HEK293 (cell line): Measurements from ENCODE around the gene KIT.
A peak's percentile ranks its signal among the peaks of the same experiment; 100 is the strongest.

Experiments used
- ELK4 ChIP-seq: IDR thresholded peaks from 2 replicates; pipeline ENCODE4 v1.6.1; 2011; ENCODE audit warnings: mild to moderate bottlenecking, low read depth, low read length, borderline replicate concordance
- HOXC10 ChIP-seq: sonication (generic); formaldehyde crosslinking; IDR thresholded peaks from 2 replicates; pipeline ENCODE4 v1.8.1; 2023; ENCODE audit warnings: mild to moderate bottlenecking, missing genetic modification reagents
- KLF8 ChIP-seq: fragments of 450-650 bp; formaldehyde crosslinking; IDR thresholded peaks from 2 replicates; pipeline ENCODE4 v1.5.1; 2016; ENCODE audit warnings: missing biosample characterization, missing genetic modification characterization
- MEIS1 ChIP-seq: sonication (generic); formaldehyde crosslinking; IDR thresholded peaks from 2 replicates; pipeline ENCODE4 v1.8.1; 2022; ENCODE audit warnings: missing genetic modification reagents, mild to moderate bottlenecking, borderline replicate concordance
- PRDM1 ChIP-seq: fragments of 450-650 bp; formaldehyde crosslinking; IDR thresholded peaks from 2 replicates; pipeline ENCODE4; 2016; ENCODE audit warnings: missing biosample characterization, missing genetic modification characterization
- SETDB1 ChIP-seq: IDR thresholded peaks from one replicate; pipeline ENCODE4 v1.6.1; 2017; ENCODE audit warnings: mild to moderate bottlenecking, low read length, moderate library complexity, mixed read lengths; ENCODE audit not compliant: insufficient read length
- SP2 ChIP-seq: fragments of 450-650 bp; formaldehyde crosslinking; IDR thresholded peaks from 2 replicates; pipeline ENCODE4 v1.5.1; 2016; ENCODE audit warnings: missing biosample characterization, missing genetic modification characterization
- YY2 ChIP-seq: fragments of 450-650 bp; formaldehyde crosslinking; IDR thresholded peaks from 2 replicates; pipeline ENCODE4 v1.5.1; 2016; ENCODE audit warnings: missing biosample characterization, missing genetic modification characterization
- ZBTB1 ChIP-seq: fragments of 450-650 bp; formaldehyde crosslinking; IDR thresholded peaks from 2 replicates; pipeline ENCODE4 v1.5.1; 2016; ENCODE audit warnings: missing biosample characterization, missing genetic modification characterization
- ZBTB11 ChIP-seq: fragments of 450-650 bp; formaldehyde crosslinking; conservative IDR thresholded peaks from 2 replicates; pipeline ENCODE4 v1.5.1; 2016; ENCODE audit warnings: low read depth, missing biosample characterization, missing genetic modification characterization
- ZBTB17 ChIP-seq: fragments of 450-650 bp; formaldehyde crosslinking; IDR thresholded peaks from 2 replicates; pipeline ENCODE4 v1.5.1; 2016; ENCODE audit warnings: missing biosample characterization, missing genetic modification characterization
- ZBTB48 ChIP-seq: fragments of 450-650 bp; formaldehyde crosslinking; IDR thresholded peaks from 2 replicates; pipeline ENCODE4 v1.5.1; 2016; ENCODE audit warnings: missing biosample characterization, missing genetic modification characterization
- ZEB2 ChIP-seq: fragments of 450-650 bp; formaldehyde crosslinking; IDR thresholded peaks from 2 replicates; pipeline ENCODE4 v1.5.1; 2016; ENCODE audit warnings: missing biosample characterization, missing genetic modification characterization
- ZNF121 ChIP-seq: fragments of 450-650 bp; formaldehyde crosslinking; IDR thresholded peaks from 2 replicates; pipeline ENCODE4 v1.5.1; 2016; ENCODE audit warnings: missing biosample characterization, missing genetic modification characterization
- ZNF146 ChIP-seq: fragments of 450-650 bp; formaldehyde crosslinking; IDR thresholded peaks from 2 replicates; pipeline ENCODE4 v1.5.1; 2016; ENCODE audit warnings: missing biosample characterization, missing genetic modification characterization
- ZNF155 ChIP-seq: fragments of 450-650 bp; formaldehyde crosslinking; IDR thresholded peaks from 2 replicates; pipeline ENCODE4 v1.5.1; 2016; ENCODE audit warnings: missing biosample characterization, missing genetic modification characterization
- ZNF174 ChIP-seq: fragments of 450-650 bp; formaldehyde crosslinking; IDR thresholded peaks from 2 replicates; pipeline ENCODE4 v1.5.0; 2017; ENCODE audit warnings: missing biosample characterization, mild to moderate bottlenecking, missing genetic modification characterization
- ZNF2 ChIP-seq: fragments of 450-650 bp; formaldehyde crosslinking; IDR thresholded peaks from 2 replicates; pipeline ENCODE4 v1.5.1; 2016; ENCODE audit warnings: missing biosample characterization, missing genetic modification characterization
- ZNF223 ChIP-seq: fragments of 450-650 bp; formaldehyde crosslinking; IDR thresholded peaks from 2 replicates; pipeline ENCODE4 v1.5.1; 2016; ENCODE audit warnings: missing biosample characterization, missing genetic modification characterization
- ZNF248 ChIP-seq: fragments of 450-650 bp; formaldehyde crosslinking; IDR thresholded peaks from 2 replicates; pipeline ENCODE4 v1.5.1; 2017; ENCODE audit warnings: missing biosample characterization, missing genetic modification characterization
- ZNF266 ChIP-seq: fragments of 450-650 bp; formaldehyde crosslinking; IDR thresholded peaks from 2 replicates; pipeline ENCODE4 v1.5.1; 2016; ENCODE audit warnings: missing biosample characterization, missing genetic modification characterization, low read depth
- ZNF280C ChIP-seq: fragments of 450-650 bp; formaldehyde crosslinking; IDR thresholded peaks from 2 replicates; pipeline ENCODE4 v1.5.1; 2016; ENCODE audit warnings: missing biosample characterization, missing genetic modification characterization
- ZNF311 ChIP-seq: fragments of 450-650 bp; formaldehyde crosslinking; IDR thresholded peaks from 2 replicates; pipeline ENCODE4 v1.5.1; 2017; ENCODE audit warnings: missing biosample characterization, missing genetic modification characterization, borderline replicate concordance
- ZNF391 ChIP-seq: fragments of 450-650 bp; formaldehyde crosslinking; IDR thresholded peaks from 2 replicates; pipeline ENCODE4 v1.5.1; 2016; ENCODE audit warnings: low read depth, missing biosample characterization, missing genetic modification characterization, borderline replicate concordance
- ZNF48 ChIP-seq: fragments of 450-650 bp; formaldehyde crosslinking; IDR thresholded peaks from 2 replicates; pipeline ENCODE4 v1.5.1; 2016; ENCODE audit warnings: missing biosample characterization, missing genetic modification characterization
- ZNF488 ChIP-seq: fragments of 450-650 bp; formaldehyde crosslinking; IDR thresholded peaks from 2 replicates; pipeline ENCODE4 v1.5.1; 2016; ENCODE audit warnings: missing biosample characterization, missing genetic modification characterization
- ZNF561 ChIP-seq: fragments of 450-650 bp; IDR thresholded peaks from 2 replicates; pipeline ENCODE4 v1.5.1; 2018; ENCODE audit warnings: missing biosample characterization, missing genetic modification characterization, borderline replicate concordance
- ZNF571 ChIP-seq: fragments of 450-650 bp; formaldehyde crosslinking; IDR thresholded peaks from 2 replicates; pipeline ENCODE4 v1.5.0; 2017; ENCODE audit warnings: missing biosample characterization, missing genetic modification characterization
- ZNF600 ChIP-seq: fragments of 450-650 bp; formaldehyde crosslinking; IDR thresholded peaks from 2 replicates; pipeline ENCODE4 v1.5.1; 2016; ENCODE audit warnings: missing biosample characterization, missing genetic modification characterization
- ZNF610 ChIP-seq: fragments of 450-650 bp; formaldehyde crosslinking; IDR thresholded peaks from 2 replicates; pipeline ENCODE4 v1.5.1; 2016; ENCODE audit warnings: missing biosample characterization, missing genetic modification characterization, borderline replicate concordance
- ZNF624 ChIP-seq: fragments of 450-650 bp; formaldehyde crosslinking; IDR thresholded peaks from 2 replicates; pipeline ENCODE4 v1.5.1; 2017; ENCODE audit warnings: missing biosample characterization, missing genetic modification characterization
- ZNF660 ChIP-seq: fragments of 450-650 bp; IDR thresholded peaks from 2 replicates; pipeline ENCODE4 v1.5.1; 2018; ENCODE audit warnings: missing biosample characterization, mild to moderate bottlenecking, missing genetic modification characterization
- ZNF76 ChIP-seq: fragments of 450-650 bp; formaldehyde crosslinking; IDR thresholded peaks from 2 replicates; pipeline ENCODE4; 2016; ENCODE audit warnings: low read depth, missing biosample characterization, missing genetic modification characterization, borderline replicate concordance
- ZNF768 ChIP-seq: fragments of 450-650 bp; formaldehyde crosslinking; IDR thresholded peaks from 2 replicates; pipeline ENCODE4 v1.5.1; 2018; ENCODE audit warnings: missing biosample characterization, mild to moderate bottlenecking, missing genetic modification characterization
- ZNF777 ChIP-seq: fragments of 450-650 bp; formaldehyde crosslinking; IDR thresholded peaks from 2 replicates; pipeline ENCODE4 v1.5.1; 2017; ENCODE audit warnings: missing biosample characterization, missing genetic modification characterization, borderline replicate concordance
- ZXDB ChIP-seq: fragments of 450-650 bp; formaldehyde crosslinking; IDR thresholded peaks from 2 replicates; pipeline ENCODE4 v1.5.1; 2016; ENCODE audit warnings: missing biosample characterization, missing genetic modification characterization

KIT gene

GRCh38 chr4:54657551-54658251 is at the start of gene KIT (continued):
- no peak for TF ChIP-seq ZNF280C (tag by site-specific recombination)
- no peak for TF ChIP-seq ZNF174 (tag by site-specific recombination)
- TF ChIP-seq ZNF146 (tag by site-specific recombination), result no peak
- TF ChIP-seq ZBTB11 (tag by site-specific recombination), result no peak
- no peak for TF ChIP-seq ZBTB1 (tag by site-specific recombination)
- TF ChIP-seq ZNF561 (tag by site-specific recombination), result no peak
- TF ChIP-seq ELK4, result no peak
- no peak for TF ChIP-seq YY2 (tag by site-specific recombination)
- TF ChIP-seq HOXC10 (CRISPR knock-in tag), result no peak
- TF ChIP-seq ZXDB (tag by site-specific recombination), result no peak
- TF ChIP-seq ZNF777, result peak; percentile 72; the same call in 1 of the 2 replicates
- TF ChIP-seq ZBTB48, result no peak
- TF ChIP-seq ZNF488 (tag by site-specific recombination), result no peak
- no peak for TF ChIP-seq ZNF266 (tag by site-specific recombination)
- TF ChIP-seq SP2 (tag by site-specific recombination), result peak; percentile 53
- TF ChIP-seq ZNF610, result peak; percentile 57; the same call in 1 of the 2 replicates
- TF ChIP-seq ZNF391 (tag by site-specific recombination), result no peak
- no peak for TF ChIP-seq ZNF2 (tag by site-specific recombination)
- TF ChIP-seq ZNF311 (tag by site-specific recombination), result no peak
- TF ChIP-seq ZNF48 (tag by site-specific recombination), result no peak
- no peak for TF ChIP-seq PRDM1 (tag by site-specific recombination)
- TF ChIP-seq ZNF248 (tag by site-specific recombination), result no peak
- no peak for TF ChIP-seq SETDB1
- TF ChIP-seq ZNF121 (tag by site-specific recombination), result no peak
- no peak for TF ChIP-seq MEIS1 (CRISPR knock-in tag)
- peak; percentile 29; the same call in 1 of the 2 replicates for TF ChIP-seq KLF8 (tag by site-specific recombination)
- no peak for TF ChIP-seq ZNF155 (tag by site-specific recombination)
- peak; percentile 70 for TF ChIP-seq ZNF600
- no peak for TF ChIP-seq ZNF624
- no peak for TF ChIP-seq ZNF768 (tag by site-specific recombination)
- TF ChIP-seq ZNF76 (tag by site-specific recombination), result peak; percentile 45; the same call in 1 of the 2 replicates
- TF ChIP-seq ZNF660 (tag by site-specific recombination), result no peak
- no peak for TF ChIP-seq ZNF223 (tag by site-specific recombination)
- TF ChIP-seq ZEB2 (tag by site-specific recombination), result peak; percentile 57
- TF ChIP-seq ZNF571 (tag by site-specific recombination), result no peak
- TF ChIP-seq ZBTB17 (tag by site-specific recombination), result peak; percentile 69
- TF ChIP-seq, all 188 proteins: peak for 25
